Measurements from ENCODE around the gene OR5B2.

DNA sequence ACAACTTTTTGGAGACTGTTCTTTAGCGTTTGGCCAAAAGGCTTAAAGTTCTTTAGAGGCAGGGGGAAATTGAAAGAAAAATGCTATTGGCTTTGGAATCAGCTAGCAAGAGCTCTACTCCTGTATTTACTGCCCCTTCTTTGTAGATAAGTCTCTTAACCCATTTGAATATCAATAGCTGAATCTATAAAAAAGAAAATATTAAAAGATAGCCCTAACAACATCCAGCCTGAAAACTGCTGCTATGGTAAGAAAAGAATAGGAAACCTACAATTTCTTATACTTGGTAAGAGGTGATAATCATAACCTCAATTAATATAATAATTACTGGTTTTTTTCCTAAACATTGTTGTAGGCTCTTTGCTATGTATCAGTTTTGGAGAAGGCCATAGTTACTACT is 14.2 kb upstream of the OR5B2 start, which contains the start of gene OR5B12:
- TF ChIP-seq, protein P1, sequence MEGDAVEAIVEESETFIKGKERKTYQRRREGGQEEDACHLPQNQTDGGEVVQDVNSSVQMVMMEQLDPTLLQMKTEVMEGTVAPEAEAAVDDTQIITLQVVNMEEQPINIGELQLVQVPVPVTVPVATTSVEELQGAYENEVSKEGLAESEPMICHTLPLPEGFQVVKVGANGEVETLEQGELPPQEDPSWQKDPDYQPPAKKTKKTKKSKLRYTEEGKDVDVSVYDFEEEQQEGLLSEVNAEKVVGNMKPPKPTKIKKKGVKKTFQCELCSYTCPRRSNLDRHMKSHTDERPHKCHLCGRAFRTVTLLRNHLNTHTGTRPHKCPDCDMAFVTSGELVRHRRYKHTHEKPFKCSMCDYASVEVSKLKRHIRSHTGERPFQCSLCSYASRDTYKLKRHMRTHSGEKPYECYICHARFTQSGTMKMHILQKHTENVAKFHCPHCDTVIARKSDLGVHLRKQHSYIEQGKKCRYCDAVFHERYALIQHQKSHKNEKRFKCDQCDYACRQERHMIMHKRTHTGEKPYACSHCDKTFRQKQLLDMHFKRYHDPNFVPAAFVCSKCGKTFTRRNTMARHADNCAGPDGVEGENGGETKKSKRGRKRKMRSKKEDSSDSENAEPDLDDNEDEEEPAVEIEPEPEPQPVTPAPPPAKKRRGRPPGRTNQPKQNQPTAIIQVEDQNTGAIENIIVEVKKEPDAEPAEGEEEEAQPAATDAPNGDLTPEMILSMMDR (IDR thresholded peaks at IDR 0.05; ENCODE audit: poor library complexity): no peak
- no peak for TF ChIP-seq EZH2 (IDR thresholded peaks at IDR 0.05; ENCODE audit: borderline replicate concordance)

All from hepatocyte (in vitro differentiated cells).